ENCODE results near the gene CRYBA1.
"Not testable (repeated sequence)": the region's sequence is repeated elsewhere in the genome, so short reads cannot be mapped to it uniquely, and the experiment has no call there.

CRYBA1 gene, protein sequence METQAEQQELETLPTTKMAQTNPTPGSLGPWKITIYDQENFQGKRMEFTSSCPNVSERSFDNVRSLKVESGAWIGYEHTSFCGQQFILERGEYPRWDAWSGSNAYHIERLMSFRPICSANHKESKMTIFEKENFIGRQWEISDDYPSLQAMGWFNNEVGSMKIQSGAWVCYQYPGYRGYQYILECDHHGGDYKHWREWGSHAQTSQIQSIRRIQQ

DNA sequence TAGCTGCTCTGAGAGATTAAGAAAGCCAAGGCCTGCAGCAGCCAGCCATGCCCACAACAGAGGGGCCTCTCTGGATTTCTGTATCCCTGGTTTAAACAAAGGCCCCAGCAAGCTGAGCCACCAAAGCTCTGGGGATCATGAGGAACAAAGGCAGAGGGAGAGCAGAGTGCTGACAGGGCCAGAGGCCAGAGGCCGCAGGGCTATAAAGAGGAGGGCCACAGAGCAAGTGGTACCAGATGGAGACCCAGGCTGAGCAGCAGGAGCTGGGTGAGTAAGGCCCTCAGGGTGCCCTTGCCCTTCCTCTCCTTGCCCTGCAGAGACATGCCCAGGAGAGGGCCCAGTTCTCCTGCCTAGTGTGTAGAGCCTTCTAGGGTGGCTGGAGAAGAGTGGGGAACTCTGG, at the start of gene CRYBA1:
Gene CRYBA1 (plus strand): TSS at position 232 of the 400 bp plus-strand sequence. CDS start 5 bp downstream, at position 237.
- no peak for DNase-seq

DNA sequence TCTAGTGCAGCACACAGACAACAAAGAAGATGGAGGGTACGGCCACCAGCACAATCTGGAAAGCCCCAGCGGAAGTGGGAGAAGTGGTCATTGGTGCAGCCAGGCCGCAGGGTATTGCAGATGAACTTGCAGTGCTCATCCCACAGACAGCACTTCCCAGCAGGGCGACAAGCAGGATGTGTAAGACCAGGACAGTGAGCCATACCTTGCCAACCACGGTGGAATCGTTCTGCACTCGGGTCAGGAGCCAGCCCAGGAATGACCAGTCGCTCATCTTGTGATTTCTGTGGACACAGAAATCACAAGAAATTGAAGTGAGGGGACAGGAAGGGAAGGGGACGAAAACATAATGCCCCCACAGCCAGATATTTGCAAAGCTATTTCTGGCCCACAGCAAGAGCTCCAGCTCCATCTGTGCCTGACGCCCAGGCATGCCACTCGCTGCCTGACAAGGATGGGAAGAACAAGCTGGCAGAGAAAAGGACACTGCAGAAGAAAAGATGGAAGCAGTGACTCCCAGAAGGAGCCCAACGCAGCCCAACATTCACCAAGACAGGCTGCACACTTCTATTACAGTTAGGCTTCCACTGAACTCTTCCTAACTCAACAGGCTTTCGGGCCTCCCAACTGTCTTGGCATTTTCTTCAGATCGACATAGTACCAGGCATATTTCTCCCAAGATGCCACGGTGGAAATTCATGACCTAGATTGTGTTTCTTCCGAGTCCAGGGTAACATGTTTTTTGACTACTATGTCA, 49.0 kb upstream of the CRYBA1 start:
- DNase-seq: no peak

DNA sequence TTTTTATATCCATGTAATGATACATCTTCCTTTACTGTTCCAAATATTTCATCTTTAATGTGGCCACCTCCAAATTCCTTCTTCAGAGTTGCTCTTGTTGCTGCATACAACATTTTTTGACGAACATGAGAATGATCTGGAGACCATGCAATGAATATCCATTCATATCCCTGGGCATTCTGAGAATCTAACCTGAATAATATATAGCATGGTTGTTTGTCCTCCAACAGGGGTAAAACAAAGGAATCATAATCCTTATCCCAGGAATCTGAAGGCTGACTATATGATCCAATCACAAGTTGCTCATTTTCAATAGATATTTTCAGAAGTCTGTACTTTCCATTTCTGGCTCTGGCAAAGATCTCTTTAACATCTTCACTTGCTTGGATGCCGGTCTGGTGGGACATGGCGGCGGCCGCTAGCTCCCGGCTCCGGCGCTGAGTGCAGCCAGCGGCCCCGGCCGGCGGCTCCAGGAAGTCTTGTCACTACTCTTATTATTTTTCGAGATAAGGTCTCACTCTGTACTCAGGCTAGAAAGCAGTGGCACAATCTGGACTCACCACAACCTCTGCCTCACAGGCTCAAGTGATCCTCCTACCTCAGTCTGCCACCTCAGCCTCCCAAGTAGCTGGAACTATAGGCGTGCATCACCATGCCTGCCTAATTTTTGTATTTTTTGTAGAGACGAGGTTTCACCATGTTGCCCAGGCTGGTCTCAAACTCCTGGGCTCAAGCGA, 42.4 kb upstream of the CRYBA1 start:
- not testable (repeated sequence) for DNase-seq

DNA sequence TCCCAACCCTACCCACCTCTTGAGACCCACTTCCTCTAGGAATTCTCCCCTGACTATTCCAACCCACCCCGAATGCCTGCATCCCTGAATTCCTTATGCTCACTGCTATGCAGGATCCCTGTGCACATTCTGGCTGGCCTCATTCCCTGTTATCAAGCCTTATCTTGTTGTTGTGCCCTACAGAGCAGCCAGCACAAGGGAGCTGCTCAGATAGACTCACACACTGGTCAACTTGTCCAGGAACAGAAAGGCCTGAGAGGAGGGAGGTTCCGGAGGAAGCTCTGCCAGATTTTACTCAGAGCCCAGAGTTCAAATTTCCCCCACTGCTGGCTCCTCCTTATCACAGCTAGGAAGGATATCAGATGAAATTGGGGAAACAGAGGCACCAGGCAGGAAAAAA, 41.6 kb upstream of the CRYBA1 start:
- no peak for DNase-seq

DNA sequence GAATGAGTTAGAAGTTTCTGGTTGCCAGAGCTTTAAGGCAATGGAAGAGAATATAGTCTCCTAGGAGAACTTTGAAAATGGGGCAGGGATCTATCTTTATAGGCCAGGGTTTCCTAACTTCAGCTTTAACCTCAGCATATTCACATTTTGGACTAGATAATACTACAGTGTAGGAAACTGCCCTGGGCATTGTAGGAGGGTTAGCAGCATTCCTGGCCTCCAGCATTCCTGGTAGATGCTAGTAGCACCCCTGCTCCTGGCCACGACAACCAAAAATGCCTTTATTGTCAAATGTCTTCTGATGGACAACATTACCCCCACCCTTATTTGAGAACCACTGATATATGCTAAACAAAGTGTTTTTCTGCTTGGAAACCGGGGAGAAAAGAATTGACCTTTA, 38.7 kb upstream of the CRYBA1 start:
- no peak for DNase-seq

DNA sequence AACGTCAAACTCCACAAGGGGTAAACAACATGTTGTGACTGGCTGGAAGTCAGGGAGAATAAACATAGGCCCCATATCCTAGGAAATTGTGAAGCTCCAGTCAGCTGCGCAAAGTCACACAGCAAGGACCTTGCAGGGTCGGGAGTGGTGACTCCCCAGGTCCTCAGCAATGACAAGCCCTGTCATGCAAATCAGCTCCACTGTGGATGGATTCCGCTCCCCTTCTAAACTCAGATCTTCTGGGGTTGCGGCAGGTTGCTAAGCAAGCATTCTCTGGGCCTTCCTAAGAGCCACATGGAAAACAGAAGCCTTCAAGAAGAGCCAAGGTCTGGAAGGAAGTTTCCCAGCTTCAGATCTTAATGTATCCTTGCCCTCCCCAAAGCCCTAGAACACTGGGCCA, 37.6 kb upstream of the CRYBA1 start:
- DNase-seq: no peak

DNA sequence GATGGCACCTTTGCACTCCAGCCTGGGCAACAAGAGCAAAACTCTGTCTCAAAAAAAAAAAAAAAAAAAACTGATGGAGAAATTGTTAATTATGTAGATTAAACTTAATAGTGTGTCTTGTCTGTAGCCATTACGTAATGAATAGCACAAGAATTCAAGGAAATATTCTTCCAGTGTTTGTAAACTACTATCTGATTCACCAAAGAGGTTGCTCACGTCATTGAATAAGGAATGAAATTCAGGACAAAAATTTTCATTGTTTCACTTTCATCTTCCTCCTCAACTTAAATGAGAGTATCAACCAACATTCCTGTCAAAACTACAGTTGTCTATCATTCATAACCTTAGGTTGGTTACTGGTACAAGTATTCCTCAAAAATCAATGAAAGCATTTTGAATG, 35.8 kb upstream of the CRYBA1 start:
- DNase-seq: no peak

DNA sequence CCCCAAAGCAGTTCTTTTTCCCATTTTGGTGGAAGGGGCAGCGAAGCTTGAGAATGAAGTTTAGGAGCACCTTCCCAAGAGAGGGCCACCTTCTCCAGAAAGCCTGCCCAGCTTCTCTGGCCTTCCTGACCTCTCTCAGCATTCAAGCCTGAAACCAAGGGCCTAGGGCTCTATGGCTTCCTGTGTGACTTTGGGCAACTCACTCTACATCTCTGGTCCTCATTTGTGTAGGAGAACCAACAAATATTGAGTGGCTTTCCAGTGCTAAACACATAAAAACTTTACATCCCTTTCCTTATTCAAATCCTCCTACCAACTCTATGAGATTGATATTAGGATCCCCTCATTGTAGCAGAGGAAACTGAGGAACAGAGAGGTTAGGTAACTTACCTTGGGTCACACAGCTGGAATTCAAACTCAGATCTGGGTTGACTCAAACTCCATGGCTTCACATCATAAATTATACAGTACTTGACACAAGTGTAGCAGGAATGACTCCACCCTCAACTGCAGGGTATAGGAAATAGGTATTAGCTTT, 34.5 kb upstream of the CRYBA1 start:
- DNase-seq: no peak

DNA sequence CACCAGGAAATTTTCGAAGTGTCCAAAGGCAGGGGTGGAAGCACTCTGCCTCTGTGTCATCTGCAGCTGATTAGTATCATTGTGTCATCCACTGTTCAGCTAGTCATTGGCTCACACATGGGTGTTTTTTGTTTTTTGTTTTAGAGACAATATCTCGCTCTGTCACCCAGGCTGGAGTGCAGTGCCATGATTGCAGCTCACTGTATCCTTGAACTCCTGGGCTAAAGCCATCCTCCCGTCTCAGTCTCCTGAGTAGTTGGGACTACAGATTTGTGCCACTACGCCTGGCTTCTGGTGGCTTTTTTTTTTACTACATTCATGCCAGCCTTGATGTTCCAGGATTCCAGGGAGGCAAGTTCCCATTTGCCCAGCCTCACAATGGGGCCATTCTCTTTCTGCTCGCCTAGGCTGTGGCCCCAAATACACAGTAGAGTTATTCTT, 34.0 kb upstream of the CRYBA1 start:
- DNase-seq: no peak

DNA sequence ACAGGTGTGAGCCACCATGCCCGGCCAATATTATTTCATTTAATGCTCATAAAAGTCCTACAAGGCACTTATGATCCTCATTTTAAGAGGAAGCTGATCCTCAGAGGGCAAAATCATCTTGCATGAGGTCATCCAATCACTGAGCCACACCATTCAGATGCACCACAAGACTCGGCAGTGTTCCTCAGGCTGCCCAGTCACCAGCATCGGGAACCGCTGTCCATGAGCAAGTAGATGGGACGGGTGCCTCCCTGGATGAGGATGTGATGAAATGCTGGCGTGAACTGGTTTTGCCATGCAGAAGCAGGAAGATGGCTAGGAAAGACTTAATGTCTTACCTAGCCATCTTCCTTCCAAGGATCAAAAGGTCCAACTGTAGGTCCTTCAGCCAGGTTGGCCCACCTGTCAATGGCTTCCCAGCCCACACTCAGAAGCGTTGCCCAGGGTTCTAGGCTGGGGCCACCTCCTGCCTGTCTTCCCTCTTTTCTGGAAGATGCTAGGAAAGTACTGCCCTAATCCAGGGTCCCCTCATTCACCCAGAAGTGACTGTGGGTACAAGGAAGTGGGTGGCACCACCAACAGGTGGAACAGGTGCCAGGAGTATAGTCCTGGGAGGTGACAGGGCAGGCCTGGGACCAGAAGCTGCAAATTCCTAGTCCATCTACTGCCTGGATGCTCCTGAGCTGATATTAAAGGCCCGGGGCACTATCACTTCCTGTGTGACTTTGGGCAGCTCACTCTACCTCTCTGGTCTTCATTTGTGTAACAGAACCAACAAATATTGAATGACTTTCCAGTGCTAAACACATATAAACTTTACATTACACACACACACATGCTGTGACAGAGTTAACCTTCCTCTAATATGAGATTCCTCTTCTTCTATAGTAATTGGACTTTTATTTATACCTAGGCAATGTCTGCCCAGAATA, 32.2 kb upstream of the CRYBA1 start:
- DNase-seq: no peak

DNA sequence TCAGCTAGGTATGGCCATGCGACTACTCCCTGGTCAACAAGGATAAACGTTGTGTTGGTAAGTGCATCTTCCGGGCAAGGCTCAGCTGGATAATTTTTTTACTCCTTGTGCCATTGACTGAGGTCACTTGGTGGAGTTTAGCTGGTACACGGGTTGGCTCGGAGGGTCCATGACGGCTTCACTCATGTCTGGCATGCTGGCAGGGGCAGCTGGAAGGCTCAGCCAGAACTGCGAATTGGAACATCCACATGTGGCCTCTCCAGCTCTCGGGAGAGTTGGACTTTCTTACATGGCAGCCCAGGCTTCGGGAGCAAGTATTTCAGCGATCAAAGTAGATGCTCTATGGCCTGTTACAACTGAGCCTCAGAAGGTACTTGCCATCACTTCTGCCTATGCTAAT, 31.5 kb upstream of the CRYBA1 start:
- DNase-seq: no peak

DNA sequence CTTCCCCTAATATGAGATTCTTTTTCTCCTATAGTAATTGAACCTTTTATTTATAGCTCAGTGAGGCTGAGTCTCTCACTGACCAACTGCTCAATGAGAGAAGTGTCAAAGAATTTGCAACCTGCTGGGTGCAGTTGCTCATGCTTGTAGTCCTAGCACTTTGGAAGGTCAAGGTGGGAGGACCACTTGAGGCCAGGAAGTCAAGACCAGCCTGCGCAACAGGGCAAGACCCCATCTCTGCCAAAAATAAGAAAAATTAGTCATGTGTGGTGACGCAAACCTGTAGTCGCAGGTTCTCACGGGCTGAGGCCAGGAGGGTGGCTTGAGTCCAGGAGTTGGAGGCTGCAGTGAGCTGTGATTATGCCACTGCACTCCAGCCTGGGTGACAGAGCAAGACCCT, 30.9 kb upstream of the CRYBA1 start:
- no peak for DNase-seq

DNA sequence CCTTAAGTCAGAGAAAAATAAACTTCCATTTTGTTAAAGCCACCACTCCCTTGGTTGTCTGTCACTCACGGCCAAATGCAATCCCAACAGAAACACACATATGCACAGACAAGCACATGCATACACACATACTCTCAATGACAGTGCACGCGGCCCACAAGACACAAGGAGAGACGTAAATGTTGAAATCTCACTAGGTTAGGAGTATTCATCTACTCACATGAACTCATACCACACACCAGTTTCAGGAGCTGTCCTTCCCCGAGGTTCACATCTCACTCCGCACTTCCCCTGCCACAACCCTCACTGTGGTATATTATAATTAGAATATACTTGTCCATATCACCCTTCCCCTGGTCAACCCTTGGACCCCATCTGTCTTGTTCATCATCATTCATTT, 30.5 kb upstream of the CRYBA1 start:
- DNase-seq: no peak

DNA sequence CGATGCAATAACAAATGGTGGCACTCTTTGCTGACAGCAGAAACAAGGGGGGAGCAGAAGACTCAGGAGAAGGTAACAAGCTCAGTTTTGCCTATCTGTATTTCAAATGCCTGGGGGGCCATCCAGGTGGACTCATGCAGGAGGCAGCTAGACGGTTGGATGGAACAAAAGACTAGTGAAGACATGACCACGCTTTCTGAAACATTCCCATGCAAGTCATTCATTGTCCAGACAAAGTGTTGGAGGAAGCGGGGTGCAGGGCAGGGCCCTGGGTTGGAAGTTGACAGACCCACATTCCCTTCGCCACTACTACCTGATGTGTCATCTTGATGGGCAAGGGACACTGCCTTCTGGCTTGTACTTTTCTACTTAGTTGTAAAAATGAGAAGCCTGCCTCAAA, 29.8 kb upstream of the CRYBA1 start:
- DNase-seq: no peak

DNA sequence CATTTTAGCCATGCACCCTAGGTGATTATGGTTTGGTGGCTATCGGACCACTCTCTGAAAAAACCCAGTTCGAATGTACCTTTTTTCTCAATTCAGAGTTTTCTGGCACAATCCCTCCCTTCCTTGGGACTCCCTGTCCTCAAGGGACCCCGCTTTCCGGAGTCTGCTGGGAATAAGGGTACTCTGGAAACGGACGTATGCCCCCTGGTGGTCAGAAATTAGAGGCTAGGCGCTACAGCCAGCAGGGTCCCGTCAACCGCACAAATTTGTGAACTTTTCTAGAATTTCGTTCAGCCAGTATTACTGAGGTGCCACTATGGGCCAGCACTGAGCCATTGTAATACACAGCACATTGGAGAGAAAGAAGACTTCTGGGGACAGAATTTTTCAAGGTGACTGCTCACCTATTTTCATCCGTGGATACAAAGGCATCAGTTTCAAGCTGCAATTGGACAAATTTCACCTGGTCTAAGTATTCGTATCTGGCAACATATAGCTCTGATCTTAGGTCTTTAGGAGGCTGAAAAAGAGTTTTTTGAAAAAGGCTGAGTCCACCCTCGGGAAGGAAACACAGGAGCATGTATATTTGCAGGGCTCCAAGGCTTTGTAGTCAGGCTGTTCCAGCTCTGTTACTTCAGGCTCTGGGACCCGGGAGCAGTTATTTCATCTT, 27.1 kb upstream of the CRYBA1 start:
- peak; percentile 70 for DNase-seq

DNA sequence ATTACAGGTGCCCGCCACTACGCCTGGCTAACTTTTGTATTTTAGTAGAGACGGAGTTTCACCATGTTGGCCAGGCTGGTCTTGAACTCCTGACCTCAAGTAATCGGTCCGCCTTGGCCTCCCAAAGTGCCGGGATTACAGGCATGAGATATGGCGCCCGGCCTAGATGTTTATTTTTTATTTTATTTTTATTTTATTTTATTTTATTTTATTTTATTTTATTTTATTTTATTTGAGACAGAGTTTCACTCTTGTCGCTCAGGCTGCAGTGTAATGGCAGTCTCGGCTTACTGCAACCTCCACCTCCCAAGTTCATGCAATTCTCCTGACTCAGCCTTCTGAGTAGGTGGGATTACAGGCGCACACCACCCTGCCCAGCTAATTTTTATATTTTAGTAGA, 25.3 kb upstream of the CRYBA1 start:
- not testable (repeated sequence) for DNase-seq

DNA sequence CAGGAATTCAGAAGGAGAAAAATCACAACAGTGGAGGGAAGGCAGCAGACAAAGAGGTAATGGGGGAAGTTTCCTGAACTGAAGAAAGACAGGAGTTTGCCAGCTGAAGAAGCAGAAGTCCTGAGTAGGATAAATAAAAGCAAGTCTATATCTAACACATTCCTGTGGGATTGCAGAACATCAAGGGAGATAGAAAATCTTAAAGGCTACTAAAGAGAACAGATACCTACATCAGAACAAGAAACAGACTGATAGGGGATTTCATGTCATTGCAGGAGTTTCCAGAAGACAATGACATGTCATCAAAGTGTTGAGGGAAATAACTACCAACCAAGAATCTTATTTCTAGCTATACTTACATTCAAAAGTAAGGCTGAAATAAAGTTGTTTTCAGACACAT, 21.3 kb upstream of the CRYBA1 start:
- no peak for DNase-seq

DNA sequence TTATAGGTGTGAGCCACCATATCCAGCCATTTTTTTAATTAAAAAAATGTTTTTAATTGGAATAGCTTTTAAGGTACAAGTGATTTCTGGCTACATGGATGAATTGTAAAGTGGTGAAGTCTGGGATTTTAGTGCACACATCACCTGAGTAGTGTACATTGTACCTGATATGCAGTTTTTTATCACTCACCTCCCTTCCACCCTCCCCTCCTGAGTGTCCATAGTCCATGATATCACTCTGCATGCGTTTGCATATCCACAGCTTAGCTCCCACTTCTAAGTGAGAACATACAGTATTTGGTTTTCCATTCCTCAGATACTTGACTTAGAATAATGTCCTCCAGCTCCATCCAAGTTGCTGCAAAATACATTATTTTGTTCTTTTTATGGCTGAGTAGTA, 13.4 kb upstream of the CRYBA1 start:
- no peak for DNase-seq

DNA sequence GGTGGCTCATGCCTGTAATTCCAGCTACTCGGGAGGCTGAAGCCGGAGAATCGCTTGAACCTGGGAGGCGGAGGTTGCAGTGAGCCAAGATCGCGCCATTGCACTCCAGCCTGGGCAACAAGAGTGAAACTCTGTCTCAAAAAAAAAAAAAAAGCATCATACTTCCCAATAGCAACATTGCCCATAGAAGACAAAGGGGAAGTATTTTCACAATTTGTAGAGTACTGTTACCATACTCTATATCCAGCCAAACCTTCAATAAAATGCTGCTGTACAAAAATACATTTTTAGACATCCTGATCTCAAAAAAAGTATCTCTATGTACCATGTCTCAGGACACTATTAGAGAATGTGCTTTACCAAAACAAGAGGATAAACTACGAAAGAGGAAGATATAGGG, 11.7 kb upstream of the CRYBA1 start:
- DNase-seq: not testable (repeated sequence)

DNA sequence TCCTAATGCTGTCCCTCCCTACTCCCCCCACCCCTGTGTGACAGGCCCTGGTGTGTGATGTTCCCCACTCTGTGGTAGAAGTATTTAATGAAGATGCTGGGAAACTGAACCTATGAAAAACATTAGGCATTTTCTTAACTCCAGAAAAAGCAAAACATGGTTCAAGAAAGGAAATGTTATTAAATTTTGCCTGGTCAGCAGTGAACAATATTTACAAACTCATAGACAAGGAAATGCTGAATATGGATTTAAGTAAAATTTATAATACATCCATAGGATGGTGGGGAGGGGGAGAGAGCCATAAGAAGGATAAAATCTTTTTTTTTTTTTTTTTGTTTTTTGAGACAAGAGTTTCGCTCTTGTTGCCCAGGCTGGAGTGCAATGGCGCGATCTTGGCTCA, 10.8 kb upstream of the CRYBA1 start:
- no peak for DNase-seq

DNA sequence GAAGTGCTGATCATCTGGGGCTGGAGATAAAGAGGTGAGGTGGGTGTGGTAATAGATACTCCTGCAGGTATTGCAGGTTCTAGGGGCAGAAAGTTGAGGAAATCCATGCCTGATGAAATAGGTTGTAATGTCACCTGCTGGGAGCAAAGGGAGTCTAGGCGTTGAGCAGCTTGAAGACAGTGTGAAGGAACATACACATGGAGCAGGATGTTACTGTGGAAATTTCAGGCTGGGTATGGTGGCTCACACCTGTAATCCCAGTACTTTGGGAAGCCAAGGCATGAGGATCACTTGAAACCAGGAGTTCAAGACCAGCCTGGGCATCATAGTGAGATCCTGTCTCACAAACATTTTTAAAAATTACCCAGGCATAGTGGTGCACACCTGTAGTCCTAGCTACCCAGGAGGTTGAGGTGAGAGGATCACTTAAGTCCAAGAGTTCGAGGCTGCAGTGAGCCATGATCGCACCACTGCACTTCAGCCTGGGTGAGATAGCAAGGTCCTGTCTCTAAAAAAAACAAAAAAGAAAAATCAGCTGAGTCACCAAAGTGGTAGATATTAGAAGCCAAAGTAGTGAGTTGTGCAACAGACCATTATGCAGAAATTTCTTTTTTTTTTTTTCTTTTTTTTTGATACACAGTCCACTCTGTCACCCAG, 9.1 kb upstream of the CRYBA1 start:
- no peak for DNase-seq

Measured in NCI-H146 (cell line).